Colonic mucosa (tissue), 4 donors: ENCODE data around the gene TEDC1. TPM values are rescaled to one million over a fixed set of nuclear protein-coding genes. Genes with fewer than 3 reads are reported as not detected.

ENCODE experiments used
- DNase-seq: peaks from one replicate; pipeline ENCODE4 v3.0.0-alpha.2; 2020
- H3K27ac ChIP-seq: fragments of 200-600 bp; one replicate; pipeline ENCODE4 v1.8.0; 2021
- H3K27me3 ChIP-seq: fragments of 200-600 bp; one replicate; pipeline ENCODE4 v1.8.0; 2021
- H3K36me3 ChIP-seq: fragments of 200-600 bp; one replicate; pipeline ENCODE4 v1.8.0; 2021
- H3K4me1 ChIP-seq: fragments of 200-600 bp; one replicate; pipeline ENCODE4 v1.8.0; 2021; ENCODE audit warnings: mild to moderate bottlenecking
- H3K4me3 ChIP-seq: fragments of 200-600 bp; one replicate; pipeline ENCODE4 v1.8.0; 2021
- H3K9ac ChIP-seq, 2 donors: one replicate each; pipeline ENCODE4 v1.7.0; 2013; ENCODE audit warnings: control low read depth in 2 of 2, low read depth in 2 of 2, low read length in 2 of 2
- H3K9me3 ChIP-seq: fragments of 200-600 bp; one replicate; pipeline ENCODE4 v1.8.0; 2021
- CTCF ChIP-seq: fragments of 200-600 bp; IDR thresholded peaks from one replicate; pipeline ENCODE4 v1.8.0; 2022; ENCODE audit warnings: antibody characterized with exemption, mild to moderate bottlenecking
- intact Hi-C: fragments of 100-400 bp; cut with DNase I; formaldehyde crosslinking; loops from one replicate; pipeline ENCODE4 v1.14.1; 2022
- total RNA-seq, 2 donors: library from RNA; stranded (reverse); fragmentation: NEBNext Ultra II Directional in 1 of 2; extraction: Animal tissue kit (Norgen Biotek cat#: 25700) in 1 of 2; gene quantifications; one replicate each; pipeline ENCODE4 v1.2.1, GENCODE V29; 2021
- donor health status: healthy.
- donor health status: DM: no; HTN: no; CAD: no.
- donor health status: DM: no; HTN: no; CAD: no.

The TEDC1 gene
- total RNA-seq, 2 donors from 2014 or later = 15.0 to 55.7 TPM

GRCh38 chr14:105507247-105507646 is 16.2 kb downstream of the TEDC1 start:
- intact Hi-C loops = no loop called here
- no peak for DNase-seq
- no peaks in the 10 kb centered on the region for H3K9me3 ChIP-seq

GRCh38 chr14:105508069-105508468 is 17.0 kb downstream of the TEDC1 start:
- TF ChIP-seq CTCF = no peak
- Histone ChIP-seq H3K4me3 (no peak overlapping the region), H3K9ac (no peak overlapping the region), H3K27ac (no peak overlapping the region), H3K36me3 (no peaks in the 10 kb centered on the region), H3K27me3 (no peaks in the 10 kb centered on the region), H3K4me1 (no peaks in the 10 kb centered on the region), H3K9me3 (no peaks in the 10 kb centered on the region)
- DNase-seq = no peak
- intact Hi-C loops = no loop called here

More at GRCh38 chr14:105507247-105507646, 16.2 kb downstream of the TEDC1 start:
- TF ChIP-seq CTCF = no peak
- no peak overlapping the region for H3K4me3 ChIP-seq
- H3K36me3 ChIP-seq = no peaks in the 10 kb centered on the region
- no peak overlapping the region for H3K9ac ChIP-seq
- H3K4me1 ChIP-seq = no peaks in the 10 kb centered on the region
- H3K27ac ChIP-seq = no peak overlapping the region
- H3K27me3 ChIP-seq = no peaks in the 10 kb centered on the region

GRCh38 chr14:105508601-105509000 is 17.6 kb downstream of the TEDC1 start:
- H3K27me3 ChIP-seq = no peaks in the 10 kb centered on the region
- intact Hi-C loops = no loop called here

GRCh38 chr14:105517096-105517495 is 26.1 kb downstream of the TEDC1 start:
- intact Hi-C loops = no loop called here
- Histone ChIP-seq H3K9me3 (no peaks in the 10 kb centered on the region), H3K27ac (no peak overlapping the region), H3K4me1 (no peaks in the 10 kb centered on the region), H3K36me3 (no peaks in the 10 kb centered on the region), H3K27me3 (no peaks in the 10 kb centered on the region), H3K4me3 (no peak overlapping the region), H3K9ac (no peak overlapping the region)
- no peak for TF ChIP-seq CTCF
- no peak for DNase-seq

More at GRCh38 chr14:105508601-105509000, 17.6 kb downstream of the TEDC1 start:
- no peaks in the 10 kb centered on the region for H3K4me1 ChIP-seq
- H3K36me3 ChIP-seq = no peaks in the 10 kb centered on the region
- no peak overlapping the region for H3K27ac ChIP-seq
- H3K4me3 ChIP-seq = no peak overlapping the region
- no peak for DNase-seq
- H3K9me3 ChIP-seq = no peaks in the 10 kb centered on the region
- no peak for TF ChIP-seq CTCF
- no peak overlapping the region for H3K9ac ChIP-seq

GRCh38 chr14:105519946-105520698 is 29.1 kb downstream of the TEDC1 start:
- no peaks in the 10 kb centered on the region for H3K27me3 ChIP-seq
- intact Hi-C loops = loop anchor here (10.0 kb wide), 2 partner anchors 75 to 315 kb away; no protein-coding TSS in a partner anchor
- no peaks in the 10 kb centered on the region for H3K9me3 ChIP-seq
- H3K4me3 ChIP-seq = no peak overlapping the region
- H3K9ac ChIP-seq = no peak overlapping the region
- H3K36me3 ChIP-seq = no peaks in the 10 kb centered on the region
- no peak overlapping the region for H3K27ac ChIP-seq
- no peaks in the 10 kb centered on the region for H3K4me1 ChIP-seq
- no peak for TF ChIP-seq CTCF
- DNase-seq = no peak
